ENCODE measurements around the gene DNAJC5. TPM values are rescaled to one million over a fixed set of nuclear protein-coding genes. Genes with fewer than 3 reads are reported as not detected.

DNAJC5 gene
- total RNA-seq, 4 donors from 2014 or later = 24.3 to 47.5 (median 35.1) TPM

- no peak for TF ChIP-seq CTCF (IDR thresholded peaks at IDR 0.05; ENCODE audit: low read depth)
Observed at GRCh38 chr20:63973636-63974401, 78.9 kb downstream of the DNAJC5 start.

- no peak for TF ChIP-seq CTCF (IDR thresholded peaks at IDR 0.05; ENCODE audit: low read depth)
Observed at GRCh38 chr20:63974402-63975200, 79.7 kb downstream of the DNAJC5 start.

GRCh38 chr20:63976980-63977738 lies 82.2 kb downstream of the DNAJC5 start:
- TF ChIP-seq CTCF (IDR thresholded peaks at IDR 0.05; ENCODE audit: low read depth) = no peak

- TF ChIP-seq CTCF (IDR thresholded peaks at IDR 0.05; ENCODE audit: low read depth) = no peak
Observed at GRCh38 chr20:63977739-63978276, 82.9 kb downstream of the DNAJC5 start.

- no peak for TF ChIP-seq CTCF (IDR thresholded peaks at IDR 0.05; ENCODE audit: low read depth)
Observed at GRCh38 chr20:63978319-63979228, 83.6 kb downstream of the DNAJC5 start.

GRCh38 chr20:63979229-63979556 lies 84.3 kb downstream of the DNAJC5 start:
- no peak for TF ChIP-seq CTCF (IDR thresholded peaks at IDR 0.05; ENCODE audit: low read depth)
